HG03280 (cell line): ENCODE data around the gene SLC15A1.

ENCODE experiments used
- ATAC-seq: cut with Tn5 transposase; IDR thresholded peaks from one replicate; pipeline ENCODE4 v1.9.1; 2021; ENCODE audit warnings: mild to moderate bottlenecking, moderate library complexity; ENCODE audit not compliant: unreplicated experiment

The SLC15A1 gene

GRCh38 chr13:98752467-98753290 lies at the start of gene SLC15A1:
Gene SLC15A1, minus strand, starts transcription at chr13:98752672. Its CDS starts 74 bp downstream, at chr13:98752598.
- ATAC-seq = no peak

GRCh38 chr13:98801626-98802418 lies 49.4 kb upstream of the SLC15A1 start:
- no peak for ATAC-seq

- no peak for ATAC-seq
Measured at GRCh38 chr13:98800078-98800477, 47.6 kb upstream of the SLC15A1 start.

GRCh38 chr13:98798849-98799645 lies 46.6 kb upstream of the SLC15A1 start:
- ATAC-seq = no peak

- no peak for ATAC-seq
Measured at GRCh38 chr13:98797456-98797855, 45.0 kb upstream of the SLC15A1 start.

- ATAC-seq = no peak
Measured at GRCh38 chr13:98796798-98797197, 44.3 kb upstream of the SLC15A1 start.

- no peak for ATAC-seq
Measured at GRCh38 chr13:98796191-98796590, 43.7 kb upstream of the SLC15A1 start.

- ATAC-seq = no peak
Measured at GRCh38 chr13:98795220-98795619, 42.7 kb upstream of the SLC15A1 start.

- no peak for ATAC-seq
Measured at GRCh38 chr13:98794498-98794897, 42.0 kb upstream of the SLC15A1 start.

- ATAC-seq = no peak
Measured at GRCh38 chr13:98792785-98793495, 40.5 kb upstream of the SLC15A1 start.

- no peak for ATAC-seq
Measured at GRCh38 chr13:98792321-98792720, 39.8 kb upstream of the SLC15A1 start.

- ATAC-seq = no peak
Measured at GRCh38 chr13:98791611-98792010, 39.1 kb upstream of the SLC15A1 start.

GRCh38 chr13:98787996-98788395 lies 35.5 kb upstream of the SLC15A1 start:
- no peak for ATAC-seq

GRCh38 chr13:98787173-98787572 lies 34.7 kb upstream of the SLC15A1 start:
- no peak for ATAC-seq

GRCh38 chr13:98786023-98786422 lies 33.6 kb upstream of the SLC15A1 start:
- no peak for ATAC-seq

- ATAC-seq = no peak
Measured at GRCh38 chr13:98785405-98785804, 32.9 kb upstream of the SLC15A1 start.

GRCh38 chr13:98784666-98785065 lies 32.2 kb upstream of the SLC15A1 start:
- ATAC-seq = no peak

GRCh38 chr13:98783856-98784478 lies 31.5 kb upstream of the SLC15A1 start:
- ATAC-seq = no peak

- ATAC-seq = no peak
Measured at GRCh38 chr13:98782654-98783053, 30.2 kb upstream of the SLC15A1 start.

GRCh38 chr13:98781905-98782304 lies 29.4 kb upstream of the SLC15A1 start:
- ATAC-seq = no peak
